K562 (cell line): ENCODE measurements around the gene POMT2. TPM values are rescaled to one million over a fixed set of nuclear protein-coding genes. Genes with fewer than 3 reads are reported as not detected.

Source experiments
- ATAC-seq: fragments of 200-7000 bp; cut with Tn5 transposase; 3 replicates; pipeline ENCODE4 v1.9.1; 2020; ENCODE audit warnings: moderate library complexity
- BruUV-seq: library from RNA; stranded (reverse); fragments of 400-500 nt; replicated peaks from 2 replicates; lab custom pipeline; 2021; lab: Mats Ljungman, UMichigan
- CTCF ChIA-PET: fragments of 300-600 bp; formaldehyde crosslinking; extraction: SDS; loops from one replicate; lab custom pipeline; 2021; ENCODE audit warnings: low intra/inter-chr PET ratio; lab: Yijun Ruan, JAX
- POLR2A ChIA-PET: fragments of 300-600, 350-650 bp; sonication (Branson Sonifier 250); formaldehyde crosslinking; extraction: SDS; loops from one replicate; lab custom pipeline; 2021; ENCODE audit warnings: antibody characterized with exemption, inconsistent platforms; lab: Yijun Ruan, JAX
- DNase-seq, 4 experiments: peaks; one replicate each; pipeline versions ENCODE4 v3.0.0 to v3.0.0-alpha.2; 2011 to 2018; ENCODE audit warnings: low spot score in 3 of 4, mixed read lengths in 3 of 4; ENCODE audit errors: extremely low read depth in 1 of 4
- FAIRE-seq: peaks from 2 replicates; lab custom pipeline; 2011; peaks lifted over from hg19 to GRCh38; lab: Jason Lieb, UNC
- H2AFZ ChIP-seq: 2 replicates; pipeline ENCODE4 v1.6.0; 2011; ENCODE audit warnings: low read depth, low read length, control low read depth, inconsistent platforms
- H3K27ac ChIP-seq: fragments of 200-600 bp; 3 replicates; pipeline ENCODE4 v1.8.0; 2011; ENCODE audit warnings: low read depth, mild to moderate bottlenecking, control low read depth, inconsistent platforms, low read length, moderate library complexity, mixed read lengths; ENCODE audit errors: extremely low read depth
- H3K27me3 ChIP-seq, 2 experiments: fragments of 300-600 bp in 1 of 2; 2 replicates in 1 of 2; 3 replicates in 1 of 2; pipeline versions ENCODE4 v1.6.0 to v1.8.0; 2011; ENCODE audit warnings: inconsistent platforms in 2 of 2, low read length in 2 of 2, mild to moderate bottlenecking in 1 of 2, mixed read lengths in 1 of 2, moderate library complexity in 1 of 2; ENCODE audit not compliant: control insufficient read depth in 2 of 2, insufficient read depth in 2 of 2
- H3K36me3 ChIP-seq: fragments of 300-600 bp; 3 replicates; pipeline ENCODE4 v1.8.0; 2011; ENCODE audit warnings: mild to moderate bottlenecking, low read length, inconsistent platforms; ENCODE audit not compliant: control insufficient read depth, insufficient read depth
- H3K4me1 ChIP-seq, 2 experiments: fragments of 200-600 bp in 1 of 2; replicated peaks in 1 of 2; 2 replicates in 1 of 2; 3 replicates in 1 of 2; pipeline versions ENCODE4 v1.5.1 to v1.8.0; 2011; ENCODE audit warnings: inconsistent platforms in 2 of 2, low read length in 2 of 2, mild to moderate bottlenecking in 1 of 2, mixed read lengths in 1 of 2, moderate library complexity in 1 of 2; ENCODE audit not compliant: control insufficient read depth in 2 of 2, insufficient read depth in 2 of 2
- H3K4me2 ChIP-seq: 2 replicates; pipeline ENCODE4 v1.6.1; 2011; ENCODE audit warnings: low read length, control low read depth, inconsistent platforms, mixed read lengths; ENCODE audit not compliant: insufficient read depth
- H3K4me3 ChIP-seq: fragments of 200-600 bp; sonication (generic), shearing (Covaris generic); 2 replicates; pipeline ENCODE4 v1.5.1; 2016; ENCODE audit warnings: control low read depth, inconsistent platforms
- H3K79me2 ChIP-seq: fragments of 200-600 bp; 3 replicates; pipeline ENCODE4 v1.8.0; 2011; ENCODE audit warnings: low read length, inconsistent platforms; ENCODE audit not compliant: control insufficient read depth, insufficient read depth
- H3K9ac ChIP-seq, 2 experiments: 2 replicates each; pipeline versions ENCODE4 v1.6.0 to v1.6.1; 2011; ENCODE audit warnings: low read depth in 2 of 2, low read length in 2 of 2, control low read depth in 1 of 2, inconsistent platforms in 1 of 2, mild to moderate bottlenecking in 1 of 2, mixed read lengths in 1 of 2; ENCODE audit not compliant: insufficient read depth in 1 of 2
- H3K9me1 ChIP-seq: one replicate; pipeline ENCODE4 v1.6.0; 2011; ENCODE audit warnings: inconsistent platforms, mild to moderate bottlenecking, low read length, moderate library complexity; ENCODE audit not compliant: control insufficient read depth, insufficient read depth
- H3K9me3 ChIP-seq: replicated peaks from 2 replicates; pipeline ENCODE4 v1.5.1; 2011; ENCODE audit warnings: low read depth, low read length, inconsistent platforms; ENCODE audit not compliant: control insufficient read depth, insufficient read depth
- H4K20me1 ChIP-seq: replicated peaks from 2 replicates; pipeline ENCODE4 v1.6.1; 2011; ENCODE audit warnings: low read length, inconsistent platforms, mixed read lengths; ENCODE audit not compliant: control insufficient read depth, insufficient read depth
- CBFA2T2 ChIP-seq: fragments of 450-650 bp; conservative IDR thresholded peaks from 2 replicates; pipeline ENCODE4 v1.6.1; 2017; ENCODE audit warnings: mild to moderate bottlenecking
- CBFA2T3 ChIP-seq: fragments of 450-650 bp; IDR thresholded peaks from 2 replicates; pipeline ENCODE4 v1.6.1; 2017
- FOSL1 ChIP-seq: fragments of 200-800 bp; sonication (Bioruptor generic); conservative IDR thresholded peaks from 2 replicates; pipeline ENCODE4 v1.6.1; 2016; ENCODE audit warnings: missing genetic modification characterization, missing compliant biosample characterization
- KDM1A ChIP-seq, 2 experiments: fragments of 450-650 bp; IDR thresholded peaks; 2 replicates each; pipeline ENCODE4 v1.6.1; 2016; ENCODE audit warnings: mild to moderate bottlenecking in 2 of 2
- RCOR1 ChIP-seq, 2 experiments: IDR thresholded peaks; 2 replicates each; pipeline ENCODE4 v1.6.1; 2012; ENCODE audit warnings: low read depth in 2 of 2, low read length in 2 of 2, borderline replicate concordance in 1 of 2, improper control_type of control experiment in 1 of 2
- SOX6 ChIP-seq: fragments of 450-650 bp; IDR thresholded peaks from 2 replicates; pipeline ENCODE4 v1.6.1; 2014; ENCODE audit warnings: mild to moderate bottlenecking
- TAL1 ChIP-seq: fragments of 450-650 bp; IDR thresholded peaks from 2 replicates; pipeline ENCODE4 v1.6.1; 2016; ENCODE audit warnings: mild to moderate bottlenecking
- TEAD4 ChIP-seq, 2 experiments: sonication (generic) in 1 of 2; formaldehyde crosslinking in 1 of 2; IDR thresholded peaks; 2 replicates each; pipeline versions ENCODE4 v1.6.1 to v1.8.0; 2012 to 2022; ENCODE audit warnings: borderline replicate concordance in 1 of 2, inconsistent platforms in 1 of 2, low read length in 1 of 2, mild to moderate bottlenecking in 1 of 2, missing genetic modification reagents in 1 of 2
- WGBS: fragments of 100-300 bp; shearing (Covaris generic); methylation state at CpG from one replicate; pipeline ENCODE4 v1.1.6; 2016; ENCODE audit warnings: low coverage, mixed read lengths; ENCODE audit not compliant: insufficient coverage; ENCODE audit errors: missing lambda C conversion rate; 5-methylcytosine and 5-hydroxymethylcytosine counted together
- in situ Hi-C: fragments of 300-500 bp; cut with MboI; formaldehyde crosslinking; loops from 4 replicates; pipeline ENCODE4 v1.15.0; 2018; ENCODE audit warnings: inconsistent platforms, mixed read lengths
- intact Hi-C: fragments of 100-400 bp; cut with micrococcal nuclease; formaldehyde crosslinking; loops from 2 replicates; pipeline ENCODE4 v1.14.2; 2022
- polyA plus RNA-seq, 8 experiments: library from polyadenylated mRNA; depleted of rRNA in 4 of 8; stranded (reverse) in 5 of 8; unstranded in 3 of 8; fragments of >200 nt; fragmentation: Nextera tagmentation in 2 of 8; fragmentation: Illumina TruSeq in 1 of 8; extraction: Ambion mirVana in 2 of 8; extraction: Trizol in 1 of 8; gene quantifications; 2 replicates each; pipeline versions ENCODE4 v1.2.1 to v1.2.3, GENCODE V29; 2011 to 2014; ENCODE audit warnings: inconsistent platforms in 1 of 8, missing spikeins in 1 of 8
- total RNA-seq, 7 experiments: library from RNA; depleted of rRNA in 6 of 7; stranded (reverse); fragments of >200 nt in 6 of 7; fragmentation: Illumina TruSeq in 2 of 7; extraction: Trizol in 2 of 7; gene quantifications; 2 replicates each; pipeline versions ENCODE4 v1.2.1 to v1.2.3, GENCODE V29; 2011 to 2021; ENCODE audit warnings: low replicate concordance in 1 of 7
- TF ChIP-seq, protein P1 (sequence below): fragments of 150-350 bp; IDR thresholded peaks from 2 replicates; pipeline ENCODE4 v1.6.1; 2014; ENCODE audit warnings: low read depth, mild to moderate bottlenecking, low read length, borderline replicate concordance
- TF ChIP-seq, protein P2 (sequence below): fragments of 150-350 bp; conservative IDR thresholded peaks from 2 replicates; pipeline ENCODE4 v1.6.1; 2014; ENCODE audit warnings: low read length
- TF ChIP-seq, protein P3 (sequence below): fragments of 450-650 bp; IDR thresholded peaks from 2 replicates; pipeline ENCODE4 v1.6.1; 2016; ENCODE audit warnings: antibody characterized with exemption

The POMT2 gene
- total and polyA plus RNA-seq, 9 of the 15 experiments (the other 6 are each of a cell fraction or from before 2014, with no cell fraction given), result 0.39 to 16.6 (median 7.8) TPM

DNA sequence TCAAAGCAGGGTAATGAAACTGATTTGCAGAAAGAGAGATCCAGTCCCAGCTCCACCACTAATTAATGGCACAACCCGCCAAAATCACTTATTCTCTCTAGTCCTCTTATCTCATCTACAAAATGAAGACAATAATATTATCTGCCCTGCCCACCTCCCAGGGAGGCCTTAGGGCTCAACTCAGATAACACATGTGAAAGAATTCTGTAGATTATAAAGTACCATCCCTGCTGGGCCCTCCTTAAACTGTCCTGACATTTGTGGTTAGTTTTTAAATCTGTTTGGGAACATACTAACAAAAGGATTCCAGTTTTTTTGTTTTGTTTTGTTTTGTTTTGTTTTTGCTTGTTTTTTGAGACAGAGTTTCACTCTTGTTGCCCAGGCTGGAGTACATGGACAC, 7.3 kb downstream of the POMT2 start:
- Histone ChIP-seq H3K4me2 (no peak overlapping the region), H3K9me1 (peaks cover 3% of the 10 kb centered on the region), H3K9ac (no peak overlapping the region), H3K27ac (no peak overlapping the region), H4K20me1 (0 out of 2 replicates have a peak, but pooled peaks cover 3% of the 10 kb centered on the region), H3K36me3 (peaks cover 5% of the 10 kb centered on the region; the same call in 1 of the 3 replicates), H3K4me1 (no peaks in the 10 kb centered on the region; a peak in 1 of 5 replicates), H3K9me3 (no peaks in the 10 kb centered on the region), H2AFZ (no peak overlapping the region), H3K4me3 (no peak overlapping the region), H3K27me3 (no peaks in the 10 kb centered on the region), H3K79me2 (no peaks in the 10 kb centered on the region; the same call in 2 of the 3 replicates)
- no peak for DNase-seq
- TF ChIP-seq, protein P1, sequence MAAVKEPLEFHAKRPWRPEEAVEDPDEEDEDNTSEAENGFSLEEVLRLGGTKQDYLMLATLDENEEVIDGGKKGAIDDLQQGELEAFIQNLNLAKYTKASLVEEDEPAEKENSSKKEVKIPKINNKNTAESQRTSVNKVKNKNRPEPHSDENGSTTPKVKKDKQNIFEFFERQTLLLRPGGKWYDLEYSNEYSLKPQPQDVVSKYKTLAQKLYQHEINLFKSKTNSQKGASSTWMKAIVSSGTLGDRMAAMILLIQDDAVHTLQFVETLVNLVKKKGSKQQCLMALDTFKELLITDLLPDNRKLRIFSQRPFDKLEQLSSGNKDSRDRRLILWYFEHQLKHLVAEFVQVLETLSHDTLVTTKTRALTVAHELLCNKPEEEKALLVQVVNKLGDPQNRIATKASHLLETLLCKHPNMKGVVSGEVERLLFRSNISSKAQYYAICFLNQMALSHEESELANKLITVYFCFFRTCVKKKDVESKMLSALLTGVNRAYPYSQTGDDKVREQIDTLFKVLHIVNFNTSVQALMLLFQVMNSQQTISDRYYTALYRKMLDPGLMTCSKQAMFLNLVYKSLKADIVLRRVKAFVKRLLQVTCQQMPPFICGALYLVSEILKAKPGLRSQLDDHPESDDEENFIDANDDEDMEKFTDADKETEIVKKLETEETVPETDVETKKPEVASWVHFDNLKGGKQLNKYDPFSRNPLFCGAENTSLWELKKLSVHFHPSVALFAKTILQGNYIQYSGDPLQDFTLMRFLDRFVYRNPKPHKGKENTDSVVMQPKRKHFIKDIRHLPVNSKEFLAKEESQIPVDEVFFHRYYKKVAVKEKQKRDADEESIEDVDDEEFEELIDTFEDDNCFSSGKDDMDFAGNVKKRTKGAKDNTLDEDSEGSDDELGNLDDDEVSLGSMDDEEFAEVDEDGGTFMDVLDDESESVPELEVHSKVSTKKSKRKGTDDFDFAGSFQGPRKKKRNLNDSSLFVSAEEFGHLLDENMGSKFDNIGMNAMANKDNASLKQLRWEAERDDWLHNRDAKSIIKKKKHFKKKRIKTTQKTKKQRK, result no peak
- TF ChIP-seq RCOR1 (IDR thresholded peaks at IDR 0.05; ENCODE audit: borderline replicate concordance in 1 of 2, low read depth in 2 of 2, low read length in 2 of 2) (0 out of 4 replicates have a peak, but pooled peaks of 1 of the 2 experiments have one; percentile 10), TEAD4 (IDR thresholded peaks at IDR 0.05; ENCODE audit: low read length) (peak; percentile 50; the same call in 1 of the 2 replicates), TEAD4 (CRISPR knock-in tag; IDR thresholded peaks at IDR 0.05; ENCODE audit: borderline replicate concordance) (no peak), KDM1A (IDR thresholded peaks at IDR 0.05) (0 out of 4 replicates have a peak, but pooled peaks of 1 of the 2 experiments have one; percentile 20), CBFA2T3 (peak; percentile 60), TAL1 (peak; percentile 26; the same call in 1 of the 2 replicates), SOX6 (peak; percentile 11; the same call in 1 of the 2 replicates), FOSL1 (tag) (no peak), CBFA2T2 (peak; percentile 34; the same call in 1 of the 2 replicates)
- TF ChIP-seq, protein P2, sequence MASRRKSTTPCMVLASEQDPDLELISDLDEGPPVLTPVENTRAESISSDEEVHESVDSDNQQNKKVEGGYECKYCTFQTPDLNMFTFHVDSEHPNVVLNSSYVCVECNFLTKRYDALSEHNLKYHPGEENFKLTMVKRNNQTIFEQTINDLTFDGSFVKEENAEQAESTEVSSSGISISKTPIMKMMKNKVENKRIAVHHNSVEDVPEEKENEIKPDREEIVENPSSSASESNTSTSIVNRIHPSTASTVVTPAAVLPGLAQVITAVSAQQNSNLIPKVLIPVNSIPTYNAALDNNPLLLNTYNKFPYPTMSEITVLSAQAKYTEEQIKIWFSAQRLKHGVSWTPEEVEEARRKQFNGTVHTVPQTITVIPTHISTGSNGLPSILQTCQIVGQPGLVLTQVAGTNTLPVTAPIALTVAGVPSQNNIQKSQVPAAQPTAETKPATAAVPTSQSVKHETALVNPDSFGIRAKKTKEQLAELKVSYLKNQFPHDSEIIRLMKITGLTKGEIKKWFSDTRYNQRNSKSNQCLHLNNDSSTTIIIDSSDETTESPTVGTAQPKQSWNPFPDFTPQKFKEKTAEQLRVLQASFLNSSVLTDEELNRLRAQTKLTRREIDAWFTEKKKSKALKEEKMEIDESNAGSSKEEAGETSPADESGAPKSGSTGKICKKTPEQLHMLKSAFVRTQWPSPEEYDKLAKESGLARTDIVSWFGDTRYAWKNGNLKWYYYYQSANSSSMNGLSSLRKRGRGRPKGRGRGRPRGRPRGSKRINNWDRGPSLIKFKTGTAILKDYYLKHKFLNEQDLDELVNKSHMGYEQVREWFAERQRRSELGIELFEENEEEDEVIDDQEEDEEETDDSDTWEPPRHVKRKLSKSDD, result no peak
- TF ChIP-seq, protein P3, sequence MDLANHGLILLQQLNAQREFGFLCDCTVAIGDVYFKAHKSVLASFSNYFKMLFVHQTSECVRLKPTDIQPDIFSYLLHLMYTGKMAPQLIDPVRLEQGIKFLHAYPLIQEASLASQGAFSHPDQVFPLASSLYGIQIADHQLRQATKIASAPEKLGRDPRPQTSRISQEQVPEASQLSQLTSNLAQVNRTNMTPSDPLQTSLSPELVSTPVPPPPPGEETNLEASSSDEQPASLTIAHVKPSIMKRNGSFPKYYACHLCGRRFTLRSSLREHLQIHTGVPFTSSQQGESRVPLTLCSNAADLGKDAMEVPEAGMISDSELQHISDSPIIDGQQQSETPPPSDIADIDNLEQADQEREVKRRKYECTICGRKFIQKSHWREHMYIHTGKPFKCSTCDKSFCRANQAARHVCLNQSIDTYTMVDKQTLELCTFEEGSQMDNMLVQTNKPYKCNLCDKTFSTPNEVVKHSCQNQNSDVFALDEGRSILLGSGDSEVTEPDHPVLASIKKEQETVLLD, result no peak
- CTCF ChIA-PET, result no interaction called here
- intact Hi-C loops (no loop called here), in situ Hi-C loops (no loop called here)
- no peak for ATAC-seq
- WGBS, result 8% methylated on average over 1 of the region's 1 CpG
- POLR2A ChIA-PET, result interaction anchor here (0.8 kb wide), 1 partner anchor 144 kb away, joined by 4 read pairs; the partner anchor contains the start of genes AHSA1 and VIPAS39
- no TSS peak for BruUV-seq
- no peak for FAIRE-seq
